ENCODE data around the gene PRTN3.

PRTN3 gene

GRCh38 chr19:858868-859843 is 18.4 kb downstream of the PRTN3 start, which contains the start of gene CFD:
Gene CFD (plus strand): TSS chr19:859664. CDS start chr19:859690, 26 bp downstream.
- peaks cover 4% of the 10 kb centered on the region for H3K79me1 ChIP-seq (ENCODE audit: low read depth, low read length)
- H4K8ac ChIP-seq (ENCODE audit: low read depth, low read length) = no peak within 1 kb of the TSS
- H3K4ac ChIP-seq (ENCODE audit: low read length) = no peak within 1 kb of the TSS
- H2BK120ac ChIP-seq (ENCODE audit: low read depth, low read length) = no peak within 1 kb of the TSS
- peak within 1 kb of the TSS; percentile 98 for H2BK15ac ChIP-seq (ENCODE audit: low read length)
- H3K4me1 ChIP-seq (ENCODE audit: control insufficient read depth in 2 of 2, insufficient read depth in 1 of 2, low read depth in 1 of 2, low read length in 2 of 2) = peaks cover 2 to 3% of the 10 kb centered on the region in 2 donors
- H3K23ac ChIP-seq (ENCODE audit: low read depth, low read length, poor library complexity) = peak within 1 kb of the TSS; percentile 93
- H2AFZ ChIP-seq (ENCODE audit: low read length) = peak within 1 kb of the TSS; percentile 92
- DNase-seq (ENCODE audit: low spot score) = no peak
- H3K27me3 ChIP-seq (ENCODE audit: control insufficient read depth in 3 of 3, insufficient read depth in 3 of 3, low read depth in 1 of 3, low read length in 3 of 3) = peaks cover 18 to 43% (median 19%) of the 10 kb centered on the region in 3 experiments
- peak within 1 kb of the TSS; percentile 73 for H3K4me2 ChIP-seq (ENCODE audit: insufficient read depth, low read length, poor library complexity, severe bottlenecking)
- no peak within 1 kb of the TSS for H4K91ac ChIP-seq (ENCODE audit: low read depth, low read length, poor library complexity)
- H3K27ac ChIP-seq (replicated peaks; ENCODE audit: low read length) = no peak within 1 kb of the TSS
- H3K14ac ChIP-seq (ENCODE audit: low read length) = no peak within 1 kb of the TSS
- H3K36me3 ChIP-seq (replicated peaks in 1 of 2; ENCODE audit: control insufficient read depth in 2 of 2, insufficient read depth in 2 of 2, low read length in 2 of 2) = no peaks in the 10 kb centered on the region
- peak within 1 kb of the TSS; percentile 33 to 75 for H3K4me3 ChIP-seq (ENCODE audit: low read length in 2 of 2)
- H3K9ac ChIP-seq (ENCODE audit: low read depth, low read length, poor library complexity) = peak within 1 kb of the TSS; percentile 60
- H3K18ac ChIP-seq (ENCODE audit: low read length) = peak within 1 kb of the TSS; percentile 87
- peak within 1 kb of the TSS; percentile 39 for H2BK5ac ChIP-seq (ENCODE audit: low read length)
- WGBS, 2 donors (ENCODE audit: extremely low coverage in 2 of 2, insufficient read length in 2 of 2, insufficient replicate concordance in 1 of 2) = no CpG with 5 or more reads among the region's 24 CpGs
- H3K9me3 ChIP-seq (replicated peaks in 1 of 2; ENCODE audit: control insufficient read depth in 2 of 2, insufficient read depth in 1 of 2, low read depth in 1 of 2, low read length in 2 of 2) = peaks cover 0 to 9% of the 10 kb centered on the region in 2 donors
- peak within 1 kb of the TSS; percentile 84 for H2BK12ac ChIP-seq (ENCODE audit: low read length)
- peak within 1 kb of the TSS; percentile 88 for H2AK5ac ChIP-seq (ENCODE audit: low read depth, low read length)

DNA sequence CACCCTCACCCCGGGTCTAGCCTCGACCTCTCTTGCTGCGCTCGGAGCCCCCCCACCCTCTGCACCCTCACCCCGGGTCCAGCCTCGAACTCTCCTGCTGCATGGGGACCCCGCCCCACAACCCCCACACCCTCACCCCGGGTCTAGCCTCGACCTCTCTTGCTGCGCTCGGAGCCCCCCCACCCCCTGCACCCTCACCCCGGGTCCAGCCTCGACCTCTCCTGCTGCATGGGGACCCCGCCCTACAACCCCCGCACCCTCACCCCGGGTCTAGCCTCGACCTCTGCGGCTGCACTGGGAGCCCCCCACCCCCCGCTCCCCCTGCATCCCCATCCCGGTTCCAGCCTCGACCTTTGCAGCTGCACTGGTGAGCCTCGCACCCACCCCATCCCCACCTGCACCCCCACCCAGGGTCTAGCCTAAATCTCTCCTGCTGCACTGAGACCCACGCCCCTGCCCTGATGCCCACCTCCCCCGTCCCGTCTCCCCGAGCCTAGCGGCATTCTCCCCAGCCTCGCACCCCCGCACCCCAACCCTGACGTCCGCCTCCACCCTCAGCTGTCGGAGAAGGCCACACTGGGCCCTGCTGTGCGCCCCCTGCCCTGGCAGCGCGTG is 20.4 kb downstream of the PRTN3 start:
- H3K4ac ChIP-seq (ENCODE audit: low read length) = peak overlapping the region; percentile 89
- H3K27ac ChIP-seq (replicated peaks; ENCODE audit: low read length) = no peak overlapping the region
- WGBS, 2 donors (ENCODE audit: extremely low coverage in 2 of 2, insufficient read length in 2 of 2, insufficient replicate concordance in 1 of 2) = no CpG with 5 or more reads among the region's 35 CpGs

GRCh38 chr19:861756-862580 is 21.2 kb downstream of the PRTN3 start:
- Histone ChIP-seq H3K4me2 (ENCODE audit: insufficient read depth, low read length, poor library complexity, severe bottlenecking) (peak overlapping the region; percentile 40), H2BK12ac (ENCODE audit: low read length) (no peak overlapping the region), H3K4me1 (ENCODE audit: control insufficient read depth in 2 of 2, insufficient read depth in 1 of 2, low read depth in 1 of 2, low read length in 2 of 2) (peaks cover 2 to 4% of the 10 kb centered on the region in 2 donors), H4K91ac (ENCODE audit: low read depth, low read length, poor library complexity) (no peak overlapping the region), H3K4me3 (ENCODE audit: low read length in 2 of 2) (peak overlapping the region in 1 of 2 donors; percentile 11), H3K27ac (replicated peaks; ENCODE audit: low read length) (no peak overlapping the region), H3K23ac (ENCODE audit: low read depth, low read length, poor library complexity) (peak overlapping the region; percentile 92), H2BK5ac (ENCODE audit: low read length) (no peak overlapping the region), H3K9me3 (replicated peaks in 1 of 2; ENCODE audit: control insufficient read depth in 2 of 2, insufficient read depth in 1 of 2, low read depth in 1 of 2, low read length in 2 of 2) (peaks cover 0 to 9% of the 10 kb centered on the region in 2 donors), H3K4ac (ENCODE audit: low read length) (peak overlapping the region; percentile 89), H2BK15ac (ENCODE audit: low read length) (peak overlapping the region; percentile 100), H2AFZ (ENCODE audit: low read length) (peak overlapping the region; percentile 68), H3K79me1 (ENCODE audit: low read depth, low read length) (peaks cover 4% of the 10 kb centered on the region), H3K14ac (ENCODE audit: low read length) (peak overlapping the region; percentile 56), H2AK5ac (ENCODE audit: low read depth, low read length) (peak overlapping the region; percentile 98), H3K27me3 (ENCODE audit: control insufficient read depth in 3 of 3, insufficient read depth in 3 of 3, low read depth in 1 of 3, low read length in 3 of 3) (peaks cover 18 to 43% (median 19%) of the 10 kb centered on the region in 3 experiments), H3K18ac (ENCODE audit: low read length) (peak overlapping the region; percentile 94), H4K8ac (ENCODE audit: low read depth, low read length) (no peak overlapping the region), H2BK120ac (ENCODE audit: low read depth, low read length) (no peak overlapping the region), H3K9ac (ENCODE audit: low read depth, low read length, poor library complexity) (no peak overlapping the region), H3K36me3 (replicated peaks in 1 of 2; ENCODE audit: control insufficient read depth in 2 of 2, insufficient read depth in 2 of 2, low read length in 2 of 2) (no peaks in the 10 kb centered on the region)
- peak; percentile 43 for DNase-seq (ENCODE audit: low spot score)
- no CpG with 5 or more reads among the region's 60 CpGs for WGBS, 2 donors (ENCODE audit: extremely low coverage in 2 of 2, insufficient read length in 2 of 2, insufficient replicate concordance in 1 of 2)

More for the DNA sequence above, 20.4 kb downstream of the PRTN3 start:
- Histone ChIP-seq H2AK5ac (ENCODE audit: low read depth, low read length) (peak overlapping the region; percentile 98), H2BK120ac (ENCODE audit: low read depth, low read length) (no peak overlapping the region), H3K9me3 (replicated peaks in 1 of 2; ENCODE audit: control insufficient read depth in 2 of 2, insufficient read depth in 1 of 2, low read depth in 1 of 2, low read length in 2 of 2) (peaks cover 0 to 9% of the 10 kb centered on the region in 2 donors), H2BK5ac (ENCODE audit: low read length) (no peak overlapping the region), H3K4me2 (ENCODE audit: insufficient read depth, low read length, poor library complexity, severe bottlenecking) (peak overlapping the region; percentile 32), H3K79me1 (ENCODE audit: low read depth, low read length) (peaks cover 4% of the 10 kb centered on the region), H4K91ac (ENCODE audit: low read depth, low read length, poor library complexity) (no peak overlapping the region), H3K14ac (ENCODE audit: low read length) (peak overlapping the region; percentile 56), H4K8ac (ENCODE audit: low read depth, low read length) (no peak overlapping the region), H3K4me3 (ENCODE audit: low read length in 2 of 2) (peak overlapping the region in 1 of 2 donors; percentile 11), H3K18ac (ENCODE audit: low read length) (peak overlapping the region; percentile 94), H2BK15ac (ENCODE audit: low read length) (peak overlapping the region; percentile 100), H3K4me1 (ENCODE audit: control insufficient read depth in 2 of 2, insufficient read depth in 1 of 2, low read depth in 1 of 2, low read length in 2 of 2) (peaks cover 2 to 4% of the 10 kb centered on the region in 2 donors), H3K36me3 (replicated peaks in 1 of 2; ENCODE audit: control insufficient read depth in 2 of 2, insufficient read depth in 2 of 2, low read length in 2 of 2) (no peaks in the 10 kb centered on the region), H3K23ac (ENCODE audit: low read depth, low read length, poor library complexity) (peak overlapping the region; percentile 92), H2AFZ (ENCODE audit: low read length) (peak overlapping the region; percentile 68), H2BK12ac (ENCODE audit: low read length) (no peak overlapping the region), H3K9ac (ENCODE audit: low read depth, low read length, poor library complexity) (no peak overlapping the region), H3K27me3 (ENCODE audit: control insufficient read depth in 3 of 3, insufficient read depth in 3 of 3, low read depth in 1 of 3, low read length in 3 of 3) (peaks cover 18 to 43% (median 19%) of the 10 kb centered on the region in 3 experiments)
- DNase-seq (ENCODE audit: low spot score) = no peak

Measured in neuronal stem cell (in vitro differentiated cells).